Erythroblast (primary cell): Measurements from ENCODE around the gene RTP5.
"Not testable (repeated sequence)": the region's sequence is repeated elsewhere in the genome, so short reads cannot be mapped to it uniquely, and the experiment has no call there.

Experiments used
- DNase-seq, 2 experiments: peaks; one replicate each; lab custom pipeline; 2025; lab: John Stamatoyannopoulos, UW
- GATA1 ChIP-seq: IDR thresholded peaks from 2 replicates; pipeline ENCODE4 v1.6.1; 2011; ENCODE audit warnings: low read depth, mild to moderate bottlenecking, control low read depth, low read length, moderate library complexity
- POLR2A ChIP-seq: IDR thresholded peaks from 2 replicates; pipeline ENCODE4 v1.6.1; 2011; ENCODE audit warnings: mild to moderate bottlenecking, low read length

Gene RTP5

DNA sequence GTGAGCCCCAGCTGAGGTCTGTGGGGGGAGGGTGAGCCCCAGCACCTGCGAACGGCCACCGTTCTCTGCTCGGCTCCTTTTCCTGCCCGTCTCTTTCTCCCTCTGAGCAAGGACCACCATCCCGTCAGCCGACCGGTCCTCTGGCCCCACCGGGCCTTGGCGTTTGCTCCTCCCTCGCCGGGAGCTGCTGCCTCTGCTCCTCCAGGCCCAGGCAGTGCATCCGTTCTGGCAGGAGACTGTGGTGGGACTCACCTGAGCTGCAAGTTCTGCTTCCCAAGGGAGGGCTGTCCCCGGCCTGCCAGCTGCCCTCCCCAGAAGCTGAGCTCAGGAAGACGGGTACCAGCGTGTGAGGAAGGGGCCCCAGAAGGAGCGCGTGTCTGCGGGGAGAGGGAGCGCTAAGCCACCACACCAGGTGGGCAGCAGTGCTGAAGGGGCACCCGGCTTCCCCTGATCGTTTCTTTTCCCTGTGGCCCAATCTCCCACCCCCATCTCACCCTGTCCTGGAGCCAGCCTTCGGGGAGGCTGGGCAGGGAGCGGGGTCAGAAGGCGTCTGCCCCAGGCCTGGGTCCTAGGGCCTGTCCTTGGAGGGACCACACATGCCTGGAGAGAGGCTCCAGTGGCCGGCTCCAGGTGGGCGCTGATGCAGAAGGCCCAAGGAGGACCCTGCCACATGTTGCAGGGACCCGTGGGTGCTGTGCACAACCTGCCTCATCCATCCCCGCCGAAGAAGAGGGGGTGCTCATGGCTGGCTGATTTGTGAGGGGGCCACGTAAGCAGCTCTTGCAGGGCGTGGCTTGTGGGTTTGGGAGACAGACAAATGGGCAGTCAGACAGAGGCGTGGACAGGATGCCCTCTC lies 2.5 kb upstream of the RTP5 start:
- DNase-seq, result no peak
- TF ChIP-seq POLR2A, result no peak
- TF ChIP-seq GATA1, result no peak

DNA sequence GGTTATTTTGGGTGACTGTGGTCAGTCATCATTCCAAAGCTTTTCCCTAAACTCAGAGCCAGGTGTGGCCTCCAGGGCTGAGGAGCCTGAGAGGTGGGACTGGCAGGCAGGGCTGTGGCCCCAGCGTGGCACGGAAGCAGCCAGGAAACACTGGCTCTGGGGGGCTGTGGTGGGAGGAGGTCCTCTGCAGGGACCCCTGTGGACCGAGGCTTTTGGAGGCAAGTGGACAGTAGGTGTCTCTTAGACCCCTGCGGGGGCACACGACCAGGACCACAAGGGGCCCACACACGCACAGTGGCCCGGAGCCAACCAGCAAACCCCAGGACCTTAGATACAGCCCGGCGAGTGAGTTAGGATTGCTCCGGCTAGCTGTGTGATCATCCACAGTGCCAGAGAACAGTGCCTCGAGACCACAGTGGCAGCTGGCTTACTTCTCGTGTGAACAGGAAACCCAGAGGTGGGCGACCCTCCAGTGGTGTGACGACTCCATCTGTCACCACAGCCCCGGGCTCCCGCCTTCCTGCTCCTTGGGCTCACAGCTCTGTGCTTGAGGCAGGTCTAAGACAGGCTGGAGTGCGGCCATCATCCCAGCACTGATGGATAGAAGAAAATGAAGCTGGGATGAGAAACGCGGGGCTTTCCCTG lies 1.6 kb upstream of the RTP5 start:
- DNase-seq, result no peak
- TF ChIP-seq POLR2A, result no peak
- no peak for TF ChIP-seq GATA1

DNA sequence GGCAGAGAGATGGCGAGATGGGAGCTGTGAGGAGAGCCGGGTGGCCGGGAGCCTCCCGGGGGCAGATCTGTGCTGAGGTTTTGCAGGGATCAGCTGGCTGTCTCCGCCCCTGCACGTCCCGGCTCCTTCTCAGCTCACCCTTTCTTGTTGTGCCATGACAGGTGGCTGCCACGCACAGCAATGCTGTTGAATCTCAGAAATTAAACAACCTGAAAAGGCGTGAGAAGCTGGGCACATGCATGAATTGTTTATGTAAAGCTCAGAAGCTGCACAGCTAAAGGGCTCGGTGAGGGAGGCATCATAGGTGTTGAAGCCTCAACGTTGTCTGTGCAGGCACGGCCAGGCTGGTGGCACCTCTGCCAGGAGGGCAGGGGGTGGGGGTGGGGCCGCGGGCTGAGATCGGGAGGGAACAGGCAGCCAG lies 858 bp upstream of the RTP5 start:
- TF ChIP-seq GATA1 (no peak), POLR2A (no peak)
- DNase-seq, result no peak

DNA sequence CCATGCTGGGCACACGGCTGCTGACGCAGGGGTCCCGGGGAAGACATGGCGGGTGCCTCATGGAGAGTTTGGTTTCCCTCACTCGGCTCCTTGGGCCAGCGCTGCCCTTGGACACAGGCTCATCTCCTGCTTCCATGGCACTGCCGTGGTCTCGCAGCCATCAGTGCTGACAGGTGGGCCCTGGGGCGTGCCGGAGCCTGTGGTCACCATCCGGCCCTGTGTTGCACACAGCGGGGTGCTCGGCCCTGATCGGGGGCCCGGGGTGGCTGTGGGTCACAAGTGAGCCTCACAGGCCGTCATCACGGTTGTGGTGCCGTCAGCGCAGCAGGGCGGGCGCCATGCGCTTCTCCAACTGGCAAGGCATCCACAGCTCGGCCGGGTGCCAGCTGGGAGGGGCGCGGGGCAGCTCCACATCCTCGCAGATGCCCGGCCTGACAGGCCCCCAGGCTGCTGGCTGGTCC lies 582 bp downstream of the RTP5 start:
- DNase-seq, result no peak
- TF ChIP-seq GATA1 (no peak), POLR2A (no peak)

DNA sequence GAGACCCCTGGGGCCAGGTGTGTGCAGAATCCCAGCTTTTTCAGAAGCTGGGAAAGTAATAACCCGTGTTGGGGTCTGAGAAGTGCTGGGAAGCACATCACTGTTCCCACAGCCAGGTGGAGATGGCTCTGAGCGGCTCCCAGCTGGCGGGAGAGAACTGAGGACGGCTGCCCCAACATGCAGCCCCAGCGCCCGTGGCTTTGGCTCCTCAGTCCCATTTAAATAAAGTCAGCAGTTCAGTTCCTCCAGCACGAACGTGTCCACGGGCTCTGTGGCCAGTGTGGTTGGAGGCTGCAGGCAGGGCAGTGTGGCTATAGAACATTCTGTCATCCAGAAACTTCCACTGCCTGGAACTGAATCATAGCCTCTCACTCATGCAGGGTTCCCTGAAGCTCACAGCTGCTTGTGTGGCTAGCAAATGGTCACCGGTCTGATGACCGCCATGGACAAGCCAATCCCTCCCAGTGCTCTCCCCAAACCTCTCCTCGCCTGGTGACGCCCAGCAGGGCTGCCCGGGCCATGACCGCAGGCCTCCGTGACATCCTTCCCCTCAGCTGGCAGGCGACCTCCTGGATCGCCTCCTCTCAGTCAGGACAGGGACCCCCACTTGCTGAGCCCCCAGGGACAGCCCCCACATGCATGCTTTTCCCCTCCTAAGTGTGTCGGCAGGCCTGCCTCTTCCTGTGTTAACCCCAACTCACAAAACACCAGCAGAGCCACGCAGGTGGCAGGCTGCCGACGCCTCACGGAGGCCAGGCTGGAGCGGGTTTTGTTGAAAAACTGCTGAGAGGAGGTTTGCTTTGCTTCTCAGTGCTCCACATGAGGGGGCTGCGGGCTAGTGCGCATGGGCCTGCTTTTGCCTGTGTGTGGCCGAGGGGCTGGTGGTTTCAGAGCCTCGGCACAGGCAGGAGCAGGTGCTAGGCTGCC lies 1.3 kb downstream of the RTP5 start:
- DNase-seq, result no peak
- no peak for TF ChIP-seq POLR2A
- no peak for TF ChIP-seq GATA1

DNA sequence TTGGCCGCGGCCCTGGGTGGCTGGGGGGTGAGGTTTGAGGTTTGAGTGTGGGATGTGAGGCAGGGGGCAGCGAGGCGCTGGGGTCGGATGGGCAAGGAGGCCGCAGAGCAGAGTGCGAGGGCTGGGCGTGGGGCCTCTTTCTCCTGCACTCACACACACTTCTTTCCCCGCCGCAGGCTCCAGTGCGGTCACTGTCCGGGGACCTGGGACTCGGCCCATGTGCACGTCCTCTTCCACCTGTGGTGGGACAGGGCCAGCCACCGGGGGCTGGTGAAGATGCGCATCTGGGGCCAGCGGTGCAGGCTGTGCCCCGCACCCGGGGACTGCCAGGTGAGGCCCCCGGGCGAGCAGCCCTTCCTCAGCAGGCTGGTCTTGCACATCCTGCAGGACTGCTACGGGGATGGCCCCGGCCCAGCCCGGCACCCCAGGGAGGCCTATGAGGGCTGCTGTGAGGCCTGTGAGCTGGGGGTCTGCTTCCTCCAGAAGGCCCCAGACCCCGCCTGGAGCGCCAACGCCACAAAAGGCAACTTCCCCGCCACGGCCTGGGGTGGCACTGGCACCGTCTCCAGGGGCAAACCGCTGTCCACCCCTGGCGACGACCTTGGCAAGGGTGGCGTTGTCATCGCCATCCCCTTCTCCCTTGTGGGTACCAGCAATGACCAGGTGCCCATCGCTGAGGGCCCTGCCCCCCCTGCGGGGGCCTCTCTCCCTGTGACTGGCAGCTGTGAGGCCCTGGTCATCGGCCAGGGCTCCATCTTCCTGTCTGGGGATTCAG lies 2.2 kb downstream of the RTP5 start:
- no peak for DNase-seq
- TF ChIP-seq GATA1, result no peak
- no peak for TF ChIP-seq POLR2A

DNA sequence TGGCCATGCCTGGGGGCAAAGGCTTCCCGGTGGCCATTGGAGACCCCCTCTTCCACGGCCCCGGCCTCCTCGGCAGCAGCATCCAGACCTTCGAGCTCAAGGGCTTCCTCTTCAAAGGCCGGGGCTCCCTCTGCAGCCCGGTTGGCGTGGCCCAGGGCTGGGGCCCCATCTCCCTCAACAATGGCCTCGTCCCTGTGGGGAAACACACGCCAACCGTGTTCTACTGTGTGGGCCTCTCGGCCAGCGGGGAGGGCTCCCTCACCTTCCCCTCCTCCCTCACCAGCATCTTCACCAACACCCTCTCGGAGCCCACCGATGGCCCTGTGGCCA lies 2.7 kb downstream of the RTP5 start:
- no peak for TF ChIP-seq GATA1
- no peak for TF ChIP-seq POLR2A
- no peak for DNase-seq

DNA sequence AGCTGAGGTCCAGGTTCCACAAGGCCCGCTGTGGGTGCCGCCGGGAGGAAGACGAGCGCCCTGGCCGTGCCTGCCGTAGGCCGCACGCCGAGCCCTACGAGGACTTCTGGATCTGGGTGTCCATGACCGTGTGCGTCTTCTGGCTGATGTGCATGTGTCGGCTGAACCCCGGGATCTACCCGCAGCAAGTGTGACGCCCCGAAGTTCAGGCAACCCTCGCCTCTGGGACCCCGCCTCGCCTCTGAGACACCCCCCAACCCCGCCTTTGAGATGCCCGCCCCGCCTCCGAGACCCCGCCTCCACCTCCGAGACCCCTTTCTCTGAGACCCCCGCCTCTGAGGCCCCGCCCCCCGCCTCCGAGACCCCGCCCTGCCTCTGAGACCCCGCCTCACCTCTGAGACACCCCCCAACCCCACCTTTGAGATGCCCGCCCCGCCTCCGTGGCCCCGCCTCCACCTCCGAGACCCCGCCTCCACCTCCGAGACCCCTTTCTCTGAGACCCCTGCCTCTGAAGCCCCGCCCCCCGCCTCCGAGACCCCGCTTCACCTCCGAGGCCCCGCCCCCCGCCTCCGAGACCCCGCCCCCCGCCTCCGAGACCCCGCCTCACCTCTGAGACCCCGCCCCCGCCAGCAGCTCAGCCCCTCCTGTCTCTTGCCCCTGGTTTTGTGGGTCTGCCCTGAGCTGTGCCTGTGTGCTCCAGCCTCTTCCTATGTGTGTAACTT lies 3.7 kb downstream of the RTP5 start:
- TF ChIP-seq GATA1 (no peak), POLR2A (no peak)
- no peak for DNase-seq

DNA sequence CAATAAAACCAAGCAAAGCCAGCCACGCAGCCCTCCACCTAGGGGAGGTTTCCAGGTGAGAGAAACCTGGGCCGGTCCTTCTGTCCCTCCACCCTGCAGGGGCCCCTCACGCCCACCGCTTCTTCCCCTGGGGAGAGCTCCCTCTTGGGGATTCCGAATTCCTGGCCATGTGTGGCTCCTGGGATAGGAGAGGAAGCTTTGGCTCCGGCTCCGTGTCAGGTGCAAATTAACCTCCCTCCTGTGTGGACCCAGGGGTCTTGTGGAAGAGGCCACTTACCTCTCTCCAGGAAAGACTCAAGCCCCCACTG lies 4.2 kb downstream of the RTP5 start:
- TF ChIP-seq POLR2A, result no peak
- no peak for TF ChIP-seq GATA1
- DNase-seq, result no peak

DNA sequence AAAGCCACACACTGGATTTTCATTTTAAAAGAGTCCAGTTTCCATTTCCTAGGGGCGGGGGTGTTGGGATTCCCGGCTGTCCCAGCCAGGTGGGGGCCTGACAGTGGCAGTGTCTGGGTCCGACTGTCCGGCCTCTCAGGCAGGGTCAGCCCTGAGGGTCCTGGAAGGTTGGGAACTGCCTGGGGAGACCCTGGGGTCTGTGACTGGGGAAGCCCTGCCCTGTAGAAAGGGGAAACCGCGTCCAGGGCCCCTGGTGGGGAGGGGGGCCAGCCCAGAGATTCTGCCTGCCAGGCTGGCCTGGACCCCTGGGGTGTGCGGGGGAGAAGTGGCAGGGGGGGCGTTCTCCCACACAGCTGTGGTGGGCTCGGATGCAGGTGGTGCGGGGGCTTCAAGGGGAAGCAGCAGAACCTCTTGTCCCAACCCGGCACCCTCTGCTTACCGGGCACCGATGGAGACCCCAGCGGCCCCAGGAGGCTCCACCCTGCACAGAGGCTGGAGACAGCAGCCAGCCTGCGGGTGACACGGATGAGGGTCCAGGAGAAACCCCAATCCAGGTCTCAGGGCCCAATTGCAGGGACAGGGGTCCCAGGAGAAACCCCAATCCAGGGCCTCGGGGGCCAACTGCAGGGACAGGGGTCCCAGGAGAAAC lies 4.9 kb downstream of the RTP5 start:
- no peak for DNase-seq
- TF ChIP-seq GATA1, result no peak
- TF ChIP-seq POLR2A, result no peak

DNA sequence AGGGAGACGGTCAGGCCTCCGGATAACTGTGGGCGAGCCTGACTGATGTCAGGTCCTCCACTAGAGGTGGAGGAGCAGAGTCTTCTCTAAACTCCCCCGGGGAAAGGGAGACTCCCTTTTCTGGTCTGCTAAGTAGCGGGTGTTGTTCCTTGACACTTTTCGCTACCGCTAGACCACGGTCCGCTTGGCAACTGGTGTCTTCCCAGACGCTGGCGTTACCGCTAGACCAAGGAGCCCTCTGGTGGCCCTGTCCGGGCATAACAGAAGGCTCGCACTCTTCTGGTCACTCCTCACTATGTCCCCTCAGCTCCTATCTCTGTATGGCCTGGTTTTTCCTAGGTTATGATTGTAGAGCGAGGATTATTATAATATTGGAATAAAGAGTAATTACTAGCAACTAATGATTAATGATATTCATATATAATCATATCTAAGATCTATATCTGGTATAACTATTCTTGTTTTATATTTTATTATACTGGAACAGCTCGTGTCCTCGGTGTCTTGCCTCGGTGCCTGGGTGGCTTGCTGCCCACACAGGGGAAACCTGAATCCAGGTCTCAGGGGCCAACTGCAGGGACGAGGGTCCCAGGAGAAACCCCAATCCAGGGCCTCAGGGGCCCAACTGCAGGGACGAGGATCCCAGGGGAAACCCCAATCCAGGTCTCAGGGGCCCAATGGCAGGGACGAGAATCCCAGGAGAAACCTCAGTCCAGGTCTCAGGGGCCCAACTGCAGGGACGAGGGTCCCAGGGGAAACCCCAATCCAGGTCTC lies 6.4 kb downstream of the RTP5 start:
- not testable (repeated sequence) for DNase-seq
